ENCODE results near the gene CFAP206.
A peak's percentile ranks its signal among the peaks of the same experiment; 100 is the strongest.

The CFAP206 gene

GRCh38 chr6:87407901-87408720, at the start of gene CFAP206:
Gene CFAP206, plus strand, starts transcription at chr6:87407972. Its CDS starts 1,868 bp downstream, at chr6:87409840.
- peak within 1 kb of the TSS; percentile 73 for H3K4me3 ChIP-seq (ENCODE audit: low read depth, low read length)
- TF ChIP-seq MYC (IDR thresholded peaks at IDR 0.05; ENCODE audit: low read depth, low read length) = no peak
- TF ChIP-seq MAX (IDR thresholded peaks at IDR 0.05; ENCODE audit: low read depth, low read length) = no peak
- TF ChIP-seq, protein P1, sequence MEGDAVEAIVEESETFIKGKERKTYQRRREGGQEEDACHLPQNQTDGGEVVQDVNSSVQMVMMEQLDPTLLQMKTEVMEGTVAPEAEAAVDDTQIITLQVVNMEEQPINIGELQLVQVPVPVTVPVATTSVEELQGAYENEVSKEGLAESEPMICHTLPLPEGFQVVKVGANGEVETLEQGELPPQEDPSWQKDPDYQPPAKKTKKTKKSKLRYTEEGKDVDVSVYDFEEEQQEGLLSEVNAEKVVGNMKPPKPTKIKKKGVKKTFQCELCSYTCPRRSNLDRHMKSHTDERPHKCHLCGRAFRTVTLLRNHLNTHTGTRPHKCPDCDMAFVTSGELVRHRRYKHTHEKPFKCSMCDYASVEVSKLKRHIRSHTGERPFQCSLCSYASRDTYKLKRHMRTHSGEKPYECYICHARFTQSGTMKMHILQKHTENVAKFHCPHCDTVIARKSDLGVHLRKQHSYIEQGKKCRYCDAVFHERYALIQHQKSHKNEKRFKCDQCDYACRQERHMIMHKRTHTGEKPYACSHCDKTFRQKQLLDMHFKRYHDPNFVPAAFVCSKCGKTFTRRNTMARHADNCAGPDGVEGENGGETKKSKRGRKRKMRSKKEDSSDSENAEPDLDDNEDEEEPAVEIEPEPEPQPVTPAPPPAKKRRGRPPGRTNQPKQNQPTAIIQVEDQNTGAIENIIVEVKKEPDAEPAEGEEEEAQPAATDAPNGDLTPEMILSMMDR (IDR thresholded peaks at IDR 0.05; ENCODE audit: low read depth, low read length) = peak; percentile 16
- TF ChIP-seq POLR2A (IDR thresholded peaks at IDR 0.05; ENCODE audit: extremely low read depth, insufficient read length) = no peak
- DNase-seq (ENCODE audit: low read depth) = peak; percentile 91

- no peak for DNase-seq (ENCODE audit: low read depth)
- no peak overlapping the region for H3K4me3 ChIP-seq (ENCODE audit: low read depth, low read length)
- TF ChIP-seq MYC (IDR thresholded peaks at IDR 0.05; ENCODE audit: low read depth, low read length) = no peak
- TF ChIP-seq, protein P1 (IDR thresholded peaks at IDR 0.05; ENCODE audit: low read depth, low read length) = no peak
- no peak for TF ChIP-seq MAX (IDR thresholded peaks at IDR 0.05; ENCODE audit: low read depth, low read length)
- no peak for TF ChIP-seq POLR2A (IDR thresholded peaks at IDR 0.05; ENCODE audit: extremely low read depth, insufficient read length)
These were observed 43.0 kb upstream of the CFAP206 start for GRCh38 chr6:87364602-87365252.

DNA sequence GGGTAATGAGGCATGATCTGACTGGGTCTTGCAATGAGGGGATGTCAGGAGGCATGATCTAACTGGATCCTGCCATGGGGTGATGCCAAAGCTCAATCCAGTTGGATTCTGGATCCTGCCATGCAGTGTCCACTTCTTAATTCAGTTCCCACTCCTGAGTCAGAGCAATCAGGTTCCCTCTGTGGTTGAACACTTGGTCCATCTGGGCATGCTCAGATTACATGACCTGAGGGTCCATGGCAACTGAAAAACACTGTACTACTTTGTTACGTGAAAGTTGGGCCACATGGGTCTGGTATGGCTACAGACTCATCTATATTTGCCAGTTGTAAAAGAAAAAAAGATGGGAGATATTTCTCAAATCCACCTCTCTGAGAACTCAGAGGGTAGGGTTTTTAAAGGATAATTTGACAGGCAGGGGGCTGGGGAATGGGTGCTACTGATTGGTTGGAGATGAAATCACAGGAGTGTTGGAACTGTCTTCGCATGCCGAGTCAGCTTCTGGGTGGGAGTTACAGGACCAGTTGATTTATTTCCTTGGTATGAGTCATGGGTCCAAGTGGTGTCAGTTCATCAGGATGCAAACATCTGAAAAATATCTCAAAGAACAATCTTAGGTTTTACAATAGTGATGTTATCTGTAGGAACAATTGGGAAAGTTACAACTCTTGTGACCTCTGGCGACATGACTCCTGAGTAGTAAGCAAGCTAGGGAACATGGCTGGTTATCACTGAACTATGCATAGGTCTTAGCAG, 41.5 kb upstream of the CFAP206 start:
- TF ChIP-seq MYC (IDR thresholded peaks at IDR 0.05; ENCODE audit: low read depth, low read length) (no peak), MAX (IDR thresholded peaks at IDR 0.05; ENCODE audit: low read depth, low read length) (no peak), POLR2A (IDR thresholded peaks at IDR 0.05; ENCODE audit: extremely low read depth, insufficient read length) (no peak)
- TF ChIP-seq, protein P1 (IDR thresholded peaks at IDR 0.05; ENCODE audit: low read depth, low read length) = no peak
- DNase-seq (ENCODE audit: low read depth) = no peak
- no peak overlapping the region for H3K4me3 ChIP-seq (ENCODE audit: low read depth, low read length)

DNA sequence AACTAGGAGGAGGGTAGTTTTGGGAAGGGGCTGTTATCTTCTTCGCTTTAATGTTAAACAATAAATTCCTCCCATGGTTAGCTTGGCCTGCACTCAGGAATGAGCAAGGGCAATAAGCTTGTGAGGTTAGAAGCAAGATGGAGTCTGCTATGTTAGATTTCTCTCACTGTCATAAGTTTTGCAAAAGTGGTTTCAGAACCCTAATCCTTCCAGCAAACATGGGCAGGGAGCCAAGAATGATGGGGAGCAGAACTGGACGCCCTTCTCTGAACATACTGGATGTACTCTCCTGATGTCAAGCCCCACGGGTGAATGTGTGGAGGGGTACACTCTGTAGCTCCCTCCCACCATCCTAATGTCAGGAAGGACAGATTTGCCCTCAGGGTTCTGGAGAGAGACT, 40.9 kb upstream of the CFAP206 start:
- DNase-seq (ENCODE audit: low read depth) = no peak
- no peak overlapping the region for H3K4me3 ChIP-seq (ENCODE audit: low read depth, low read length)
- no peak for TF ChIP-seq MYC (IDR thresholded peaks at IDR 0.05; ENCODE audit: low read depth, low read length)
- TF ChIP-seq POLR2A (IDR thresholded peaks at IDR 0.05; ENCODE audit: extremely low read depth, insufficient read length) = no peak
- TF ChIP-seq, protein P1 (IDR thresholded peaks at IDR 0.05; ENCODE audit: low read depth, low read length) = no peak
- no peak for TF ChIP-seq MAX (IDR thresholded peaks at IDR 0.05; ENCODE audit: low read depth, low read length)

DNA sequence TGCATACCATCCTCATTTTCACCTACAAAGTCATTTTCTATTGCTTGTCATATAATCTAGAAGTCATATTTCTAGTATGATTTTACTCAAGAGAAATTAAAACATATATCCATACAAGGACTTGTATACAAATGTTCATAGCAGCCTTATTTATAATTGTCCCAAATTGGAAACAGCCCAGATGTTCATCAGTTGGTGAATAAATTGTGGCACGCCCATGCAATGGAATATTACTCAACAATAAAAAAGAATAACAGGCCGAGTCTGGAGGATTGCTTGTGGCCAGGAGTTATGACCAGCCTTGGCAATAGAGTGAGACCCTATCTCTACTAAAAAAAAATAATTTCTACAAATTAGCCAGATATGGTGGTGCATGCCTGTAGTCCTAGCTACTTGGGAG, 34.4 kb upstream of the CFAP206 start:
- DNase-seq (ENCODE audit: low read depth) = no peak
- no peak for TF ChIP-seq MYC (IDR thresholded peaks at IDR 0.05; ENCODE audit: low read depth, low read length)
- TF ChIP-seq, protein P1 (IDR thresholded peaks at IDR 0.05; ENCODE audit: low read depth, low read length) = no peak
- no peak for TF ChIP-seq MAX (IDR thresholded peaks at IDR 0.05; ENCODE audit: low read depth, low read length)
- TF ChIP-seq POLR2A (IDR thresholded peaks at IDR 0.05; ENCODE audit: extremely low read depth, insufficient read length) = no peak
- no peak overlapping the region for H3K4me3 ChIP-seq (ENCODE audit: low read depth, low read length)
